Heart left ventricle (tissue), 13 donors: ENCODE results near the gene BAMBI.

Source experiments
- POLR2A ChIP-seq, 2 donors: fragments of 450-650 bp; IDR thresholded peaks; one replicate each; pipeline ENCODE4 v1.6.1; 2017; ENCODE audit warnings: antibody characterized with exemption in 2 of 2, mild to moderate bottlenecking in 2 of 2, moderate library complexity in 2 of 2
- TF ChIP-seq, protein P1 (sequence below), 12 donors: fragments of 200-600 bp; sonication (generic) in 4 of 12; IDR thresholded peaks; one replicate each; pipeline versions ENCODE4 v1.5.0 to v1.8.0; 2018 to 2022; ENCODE audit warnings: antibody characterized with exemption in 12 of 12, mild to moderate bottlenecking in 5 of 12
- donor health status: ischemic (EF 13 %, LVEDD 7.1; RV severe dilation, severe dysfunction).
- donor health status: DM: no; HTN: yes; CAD: no.
- donor health status: DM: no; HTN: no; CAD: no.
- donor health status: ischemic (EF 25% LVEDD 6.9; RV normal size, moderate dysfunction).
- donor health status: ischemic (EF 25% LVEDD 5.7; RV mildly dilated, moderate dysfunction).
- donor health status: ischemic (EF 35%, LVEDD 5.7; RV mildly dilated, moderate dysfunction).
- donor health status: nonischemic (EF 11% LVEDD 7.7; RV severe dilation, severe dysfunction).
- donor health status: DM: yes; HTN: yes; CAD: no.
- donor health status: PGD.
- donor health status: ischemic (EF 29% LVEDD 5.4; RV normal size, mild dysfunction).
- donor health status: nonischemic (EF 23%, LVEDD 6.1; RV moderate dilation, normal function).

DNA sequence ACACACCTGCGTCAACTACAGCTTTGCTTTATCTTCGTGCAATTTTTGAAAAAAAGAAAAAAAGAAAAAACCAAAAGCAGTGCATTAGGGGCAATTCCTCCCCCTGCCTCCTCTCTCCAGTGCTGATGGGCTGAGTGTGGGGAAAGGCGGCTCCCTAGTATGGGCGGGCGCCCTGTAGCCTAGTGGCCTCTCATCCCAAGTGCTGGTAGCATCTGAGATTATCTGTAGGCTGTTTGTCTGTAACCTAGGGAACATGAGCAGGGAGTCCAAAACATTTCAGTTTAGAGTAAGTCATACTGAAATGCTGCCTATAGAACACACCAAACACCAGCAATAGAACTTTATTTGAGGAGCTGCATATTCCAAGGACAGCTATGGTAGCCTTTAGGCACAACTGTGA lies 24.6 kb upstream of the BAMBI start:
- TF ChIP-seq, protein P1, sequence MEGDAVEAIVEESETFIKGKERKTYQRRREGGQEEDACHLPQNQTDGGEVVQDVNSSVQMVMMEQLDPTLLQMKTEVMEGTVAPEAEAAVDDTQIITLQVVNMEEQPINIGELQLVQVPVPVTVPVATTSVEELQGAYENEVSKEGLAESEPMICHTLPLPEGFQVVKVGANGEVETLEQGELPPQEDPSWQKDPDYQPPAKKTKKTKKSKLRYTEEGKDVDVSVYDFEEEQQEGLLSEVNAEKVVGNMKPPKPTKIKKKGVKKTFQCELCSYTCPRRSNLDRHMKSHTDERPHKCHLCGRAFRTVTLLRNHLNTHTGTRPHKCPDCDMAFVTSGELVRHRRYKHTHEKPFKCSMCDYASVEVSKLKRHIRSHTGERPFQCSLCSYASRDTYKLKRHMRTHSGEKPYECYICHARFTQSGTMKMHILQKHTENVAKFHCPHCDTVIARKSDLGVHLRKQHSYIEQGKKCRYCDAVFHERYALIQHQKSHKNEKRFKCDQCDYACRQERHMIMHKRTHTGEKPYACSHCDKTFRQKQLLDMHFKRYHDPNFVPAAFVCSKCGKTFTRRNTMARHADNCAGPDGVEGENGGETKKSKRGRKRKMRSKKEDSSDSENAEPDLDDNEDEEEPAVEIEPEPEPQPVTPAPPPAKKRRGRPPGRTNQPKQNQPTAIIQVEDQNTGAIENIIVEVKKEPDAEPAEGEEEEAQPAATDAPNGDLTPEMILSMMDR (IDR thresholded peaks at IDR 0.05) = no peak
- no peak for TF ChIP-seq POLR2A (IDR thresholded peaks at IDR 0.05)
